GM13977 (cell line): ENCODE data around the gene RFTN2.

Experiments
- DNase-seq: peaks from one replicate; pipeline ENCODE4 v3.0.0; 2012; ENCODE audit warnings: low spot score
- CTCF ChIP-seq: IDR thresholded peaks from 2 replicates; pipeline ENCODE4 v1.5.1; 2012; ENCODE audit warnings: mild to moderate bottlenecking, control low read depth; ENCODE audit not compliant: insufficient read depth; ENCODE audit errors: extremely low read depth, missing control alignments
- in situ Hi-C: fragments of 300-500 bp; cut with MboI; formaldehyde crosslinking; loops from one replicate; pipeline ENCODE4 v1.12.0; 2022; ENCODE audit warnings: low sequenced_read_pairs, low pct_unique_long_range_greater_than_20kb, mixed read lengths, inconsistent platforms; ENCODE audit not compliant: unreplicated experiment

RFTN2 gene

GRCh38 chr2:197604117-197604860, 71.1 kb downstream of the RFTN2 start:
- DNase-seq, result no peak
- in situ Hi-C loops, result no loop called here
- TF ChIP-seq CTCF, result no peak

DNA sequence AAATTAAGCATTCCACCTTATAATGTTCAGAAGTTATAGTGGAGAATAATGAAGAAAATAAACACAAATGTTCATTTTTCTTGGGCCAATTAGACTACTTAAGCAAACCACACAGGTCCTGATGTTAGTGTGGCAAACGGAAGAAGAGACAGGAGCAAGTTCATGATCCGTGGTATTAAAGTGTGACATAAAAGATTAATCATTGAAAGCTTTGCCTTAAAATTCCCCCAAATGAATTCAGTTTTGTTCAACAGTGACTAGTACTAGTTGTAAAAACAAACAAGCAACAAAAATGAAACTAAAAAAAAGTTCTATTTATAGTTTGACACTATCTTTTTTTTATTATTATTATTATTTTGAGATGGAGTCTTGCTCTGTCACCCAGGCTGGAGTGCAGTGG, 73.7 kb downstream of the RFTN2 start:
- in situ Hi-C loops, result no loop called here
- no peak for DNase-seq
- TF ChIP-seq CTCF, result no peak

DNA sequence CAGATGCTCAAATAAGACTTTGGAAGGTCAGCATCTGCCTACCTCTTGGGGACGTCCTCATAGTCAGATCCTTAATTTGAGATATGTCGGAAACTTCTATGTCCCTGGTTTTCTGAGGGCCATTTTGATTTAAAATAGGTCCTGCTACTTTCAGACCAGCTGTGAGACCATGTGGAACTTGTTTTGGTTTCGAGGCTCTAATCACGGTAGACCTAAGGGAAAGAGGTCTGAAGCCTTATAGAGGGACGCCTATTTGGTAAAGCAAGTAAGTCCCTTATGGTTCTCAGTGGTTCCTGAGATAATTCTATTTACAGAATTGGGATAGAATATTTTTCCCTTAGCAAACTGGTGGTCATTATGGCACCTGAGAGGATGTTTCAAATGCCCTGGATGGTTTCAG, 75.1 kb downstream of the RFTN2 start:
- no peak for TF ChIP-seq CTCF
- in situ Hi-C loops, result no loop called here
- no peak for DNase-seq

DNA sequence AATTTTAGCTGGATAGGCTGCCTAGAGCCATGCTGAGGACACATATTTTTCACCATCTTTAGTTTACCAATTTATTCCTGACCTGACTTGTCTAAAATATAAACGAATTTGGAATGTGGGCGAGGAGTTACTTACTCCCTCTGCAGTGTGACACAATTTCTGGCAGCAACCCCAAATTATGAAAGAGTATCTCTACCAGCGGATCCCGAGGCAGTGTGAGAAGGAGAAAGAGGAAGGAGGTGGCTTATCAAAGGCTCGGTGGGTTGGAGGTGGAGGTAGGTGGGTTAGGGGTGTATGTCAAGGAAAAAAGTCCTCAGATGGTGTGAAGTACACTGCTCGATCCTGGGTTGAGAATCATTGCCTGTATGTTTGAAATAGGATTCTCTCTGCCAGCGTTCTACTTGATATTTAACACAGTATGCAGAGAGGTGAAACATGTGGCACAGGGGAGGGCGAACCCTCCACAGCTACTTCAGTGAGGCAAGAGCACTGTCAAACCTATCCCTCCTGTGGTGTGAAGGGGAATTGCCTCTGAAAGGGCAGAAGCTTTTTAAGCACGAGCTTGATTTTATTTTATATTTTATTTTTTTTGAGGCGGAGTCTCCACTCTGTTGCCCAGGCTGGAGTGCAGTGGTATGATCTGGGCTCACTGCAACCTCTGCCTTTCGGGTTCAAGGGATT, 76.0 kb downstream of the RFTN2 start:
- in situ Hi-C loops, result no loop called here
- peak; percentile 61 for DNase-seq
- TF ChIP-seq CTCF, result peak; percentile 33

GRCh38 chr2:197598450-197598849, 76.9 kb downstream of the RFTN2 start:
- TF ChIP-seq CTCF, result no peak
- in situ Hi-C loops, result no loop called here
- DNase-seq, result no peak

DNA sequence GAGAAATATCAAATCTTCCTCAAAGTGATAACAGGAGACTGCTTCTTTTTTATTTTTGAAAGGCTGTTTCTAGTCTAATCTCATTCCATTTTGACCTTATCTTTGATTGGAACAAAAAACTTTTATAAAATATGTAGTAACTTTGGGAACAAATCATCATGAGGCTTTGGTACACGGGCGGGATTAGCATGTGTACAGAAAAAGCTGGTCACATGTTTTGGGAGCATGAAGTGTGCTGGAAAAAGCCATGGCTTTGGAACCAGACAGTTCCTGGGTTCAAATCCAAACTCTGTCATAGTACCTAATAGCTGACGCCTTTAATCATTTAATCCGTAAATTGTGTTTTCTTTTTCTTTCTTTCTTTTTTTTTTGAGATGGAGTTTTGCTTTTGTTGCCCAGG, 78.2 kb downstream of the RFTN2 start:
- TF ChIP-seq CTCF, result no peak
- in situ Hi-C loops, result no loop called here
- DNase-seq, result no peak
